EH (cell line): ENCODE results near the gene BRD3.

Experiments
- DNase-seq: peaks from one replicate; pipeline ENCODE4 v3.0.0-alpha.2; 2015; ENCODE audit warnings: low read depth

BRD3 gene

DNA sequence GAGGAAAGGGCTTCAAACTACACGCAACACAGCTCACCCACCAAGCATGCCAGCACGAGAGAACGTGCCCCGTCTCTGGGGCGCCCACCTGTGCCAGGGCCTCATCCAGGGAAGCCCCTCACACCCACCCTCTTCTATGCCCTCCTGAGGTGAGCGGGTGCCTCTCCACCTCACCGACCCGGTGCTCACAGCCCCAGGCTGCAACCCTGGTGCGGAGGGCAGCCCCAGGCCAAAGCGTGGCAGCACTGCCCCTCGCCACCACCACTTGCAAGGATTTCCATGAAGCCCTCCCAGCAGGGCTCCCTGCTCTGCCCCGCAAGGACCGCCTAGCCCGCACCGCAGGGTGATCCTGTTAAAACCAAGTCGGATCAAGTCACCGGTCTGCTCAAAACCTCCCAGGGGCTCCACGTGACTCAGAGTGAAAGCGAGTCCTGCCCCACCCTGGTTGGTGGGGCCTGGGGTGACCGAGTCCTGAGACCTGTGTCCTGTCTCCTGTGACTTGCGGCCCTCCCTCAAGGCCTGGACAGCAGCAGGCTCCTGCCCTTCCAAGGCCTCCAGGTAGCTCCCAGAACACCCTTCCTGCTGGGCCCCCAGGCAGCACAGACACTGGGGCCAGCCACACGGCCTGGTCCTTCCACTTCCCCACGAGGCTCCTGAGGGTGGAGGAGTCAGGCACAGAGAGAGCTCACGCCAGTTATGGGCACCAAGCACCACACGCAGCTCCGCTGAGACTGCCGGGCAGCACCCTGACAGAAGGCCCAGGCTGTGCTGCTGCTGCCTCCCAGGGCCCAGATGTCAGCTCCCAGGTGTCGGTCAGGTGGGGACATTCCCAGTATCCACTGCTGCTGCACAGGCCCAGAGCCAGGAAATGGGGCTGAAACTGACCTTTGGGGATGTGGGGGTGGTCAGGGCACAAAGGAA lies 12.7 kb downstream of the BRD3 start:
- no peak for DNase-seq

DNA sequence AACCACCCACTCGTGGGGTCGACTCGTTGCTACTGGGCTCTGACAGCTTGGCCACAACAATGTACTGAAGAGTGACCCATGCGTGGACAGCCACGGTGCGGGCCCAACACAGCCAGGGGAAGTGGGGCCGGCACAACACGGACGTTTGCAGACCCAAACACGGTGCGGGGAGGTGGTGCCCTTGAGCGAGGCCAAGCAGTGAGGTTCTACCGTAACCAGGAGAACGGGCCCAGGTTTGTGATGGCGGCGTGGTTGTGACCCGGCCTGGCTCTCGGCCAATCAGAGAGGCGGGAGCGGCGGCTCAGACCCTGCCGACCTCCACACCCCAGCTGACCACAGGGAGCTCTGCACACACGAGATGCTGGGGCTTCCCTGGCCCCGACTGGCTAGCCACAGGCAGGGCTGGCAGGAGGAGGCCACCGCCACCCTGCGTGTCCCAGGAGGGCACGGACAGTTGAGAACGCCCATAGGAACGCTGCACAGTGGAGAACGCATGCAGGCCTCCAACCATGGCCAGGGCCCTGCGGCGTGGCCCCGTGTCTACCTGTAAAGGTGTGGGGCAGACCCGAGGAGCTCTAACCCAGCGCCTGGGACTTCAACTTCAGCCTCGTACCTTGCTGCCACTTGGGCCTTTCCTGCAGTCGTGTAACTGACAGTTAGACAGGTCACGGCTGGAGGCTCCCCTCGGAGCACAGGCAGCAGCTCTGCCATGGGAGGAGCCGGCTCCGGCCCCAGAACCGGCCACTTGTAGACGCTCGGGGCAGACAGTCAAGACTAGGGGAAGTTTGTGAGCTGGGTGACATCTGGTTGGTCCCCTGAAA lies 13.7 kb downstream of the BRD3 start:
- DNase-seq, result no peak

DNA sequence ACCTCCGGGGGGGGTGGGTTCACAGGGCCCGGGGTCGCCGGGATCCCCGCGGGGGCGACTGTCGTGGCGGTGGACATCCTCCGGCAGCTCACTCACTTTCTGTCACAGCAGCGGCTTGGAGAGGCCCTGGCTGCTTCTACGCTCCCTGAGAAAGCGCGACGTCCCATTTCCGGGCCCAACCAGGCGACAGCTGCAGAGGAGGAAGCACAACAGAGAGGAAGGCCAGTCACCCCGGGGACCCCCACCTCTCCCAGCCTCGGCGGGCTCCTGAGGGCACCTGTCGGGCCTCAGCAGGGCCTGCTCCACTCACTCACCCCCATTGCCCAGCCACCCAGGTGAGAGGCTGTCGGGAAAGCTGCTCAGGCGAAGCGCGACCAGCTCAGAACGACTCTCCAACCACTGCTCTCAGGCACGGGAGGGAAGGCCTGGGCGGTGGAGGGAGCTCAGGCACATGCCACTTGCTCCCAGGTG lies 14.4 kb downstream of the BRD3 start:
- DNase-seq, result no peak

DNA sequence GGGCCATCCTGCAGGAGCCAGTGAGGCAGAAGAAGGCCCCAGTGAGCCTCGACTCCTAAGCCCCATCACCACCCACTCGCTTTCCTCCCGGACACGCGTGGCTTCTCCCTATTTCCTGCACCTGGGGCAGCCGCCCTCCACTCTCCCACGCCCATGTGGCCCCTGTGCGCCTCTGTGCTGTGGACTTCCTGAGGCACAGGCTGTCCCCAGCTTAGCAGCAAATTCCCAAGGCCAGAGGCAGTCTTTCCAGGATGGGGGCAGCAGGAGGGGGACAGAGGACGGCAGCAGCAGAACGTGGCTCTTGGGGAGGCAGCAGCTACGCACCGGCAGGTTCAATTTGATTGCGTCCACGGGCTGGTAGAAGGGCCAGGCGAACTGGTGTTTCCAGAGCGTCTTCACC lies 14.9 kb downstream of the BRD3 start:
- no peak for DNase-seq

DNA sequence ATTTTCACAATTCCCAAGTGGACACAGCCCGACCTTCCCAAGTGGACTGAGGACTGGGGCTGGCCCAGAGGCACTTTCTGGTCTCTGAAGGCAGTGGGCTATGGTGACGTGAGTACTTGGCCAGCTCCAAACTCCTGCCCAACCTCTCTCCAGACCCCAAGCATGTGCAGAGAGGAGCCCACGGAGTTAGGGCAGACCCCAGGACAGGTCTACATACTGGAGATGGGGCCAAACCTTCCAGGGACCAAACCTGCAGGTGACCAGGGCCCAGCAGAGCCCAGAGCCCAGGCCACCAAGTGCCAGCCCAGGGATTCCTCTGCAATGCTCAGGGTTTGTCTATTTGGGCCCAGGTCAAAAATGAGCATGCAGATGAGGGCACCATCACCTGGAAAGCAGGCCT lies 15.3 kb downstream of the BRD3 start:
- DNase-seq, result no peak

DNA sequence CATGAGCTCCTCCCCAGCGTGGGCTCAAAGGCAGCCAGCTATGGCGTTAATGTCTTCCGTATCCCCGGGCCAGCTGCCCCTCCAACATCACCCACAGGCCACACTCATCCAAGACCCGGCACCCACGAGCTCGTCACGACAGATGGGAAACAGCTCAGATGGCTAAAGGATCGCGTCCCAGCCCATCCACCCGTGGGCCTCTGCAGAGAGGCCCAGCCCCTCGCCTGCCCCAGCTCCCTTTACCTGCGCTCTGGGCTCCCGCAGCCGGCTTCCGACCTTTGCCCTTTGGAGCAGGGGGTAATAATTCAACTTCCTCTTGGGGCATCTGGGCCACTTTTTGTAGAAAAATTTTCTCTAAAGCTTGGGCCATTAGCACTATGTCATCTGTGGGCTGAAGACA lies 16.5 kb downstream of the BRD3 start:
- DNase-seq, result no peak

DNA sequence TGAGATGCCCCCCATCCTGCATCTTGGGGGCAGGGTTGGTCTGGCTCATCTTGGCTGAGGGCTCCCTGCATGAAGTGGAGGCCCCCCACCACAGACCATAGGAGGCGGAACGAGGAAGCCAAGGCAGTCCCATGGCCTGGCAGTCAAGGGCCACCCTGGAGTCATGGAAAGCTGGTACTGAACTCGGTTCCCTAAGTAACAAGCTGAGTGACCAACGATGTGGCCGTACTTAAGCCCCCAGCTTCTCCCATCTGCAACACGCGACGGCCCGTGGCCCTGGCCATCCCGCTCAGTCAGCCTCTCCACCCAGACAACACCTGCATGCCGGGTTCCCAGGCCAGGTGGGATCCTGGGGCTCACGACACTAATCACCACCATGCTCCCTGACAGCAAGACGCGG lies 17.1 kb downstream of the BRD3 start:
- no peak for DNase-seq

DNA sequence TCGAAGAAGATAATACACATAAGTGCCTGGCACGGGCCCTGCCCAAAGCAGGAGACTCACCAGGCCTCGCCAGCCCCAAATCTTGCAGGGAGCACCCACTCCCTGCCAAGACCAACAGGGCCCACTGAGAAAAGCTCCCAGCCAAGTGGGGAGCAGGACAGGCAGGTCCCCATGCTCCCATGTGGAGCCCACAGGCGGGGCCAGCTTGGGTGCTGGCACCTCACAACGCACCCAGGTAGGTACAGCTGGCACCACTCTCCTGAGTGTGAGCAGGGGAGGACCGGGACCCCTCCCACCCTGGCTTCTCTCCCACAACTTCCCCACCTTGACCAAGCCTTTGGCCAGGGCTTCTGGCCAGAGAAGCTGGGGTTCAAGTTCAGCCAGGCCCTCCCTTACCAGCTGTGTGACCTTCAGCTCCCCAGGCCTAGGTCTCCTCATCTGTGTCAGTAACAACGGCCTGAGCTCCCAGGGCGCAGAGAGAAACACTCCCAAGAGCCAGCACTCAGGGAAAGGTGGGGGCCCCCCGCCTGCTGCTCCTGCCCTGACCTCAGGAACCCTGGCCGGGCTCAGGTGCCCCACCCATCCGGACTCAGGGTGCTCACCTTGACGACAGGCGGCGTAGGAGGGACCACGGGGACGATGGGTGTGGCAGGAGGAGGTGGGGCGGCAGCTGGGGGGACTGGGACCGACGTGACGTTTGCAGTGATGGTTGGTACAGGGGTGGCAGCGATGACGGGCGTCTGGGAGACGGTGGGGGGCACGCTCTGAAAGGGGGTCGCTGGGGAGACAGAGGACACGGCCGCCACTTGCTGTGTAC lies 17.8 kb downstream of the BRD3 start:
- DNase-seq, result no peak

DNA sequence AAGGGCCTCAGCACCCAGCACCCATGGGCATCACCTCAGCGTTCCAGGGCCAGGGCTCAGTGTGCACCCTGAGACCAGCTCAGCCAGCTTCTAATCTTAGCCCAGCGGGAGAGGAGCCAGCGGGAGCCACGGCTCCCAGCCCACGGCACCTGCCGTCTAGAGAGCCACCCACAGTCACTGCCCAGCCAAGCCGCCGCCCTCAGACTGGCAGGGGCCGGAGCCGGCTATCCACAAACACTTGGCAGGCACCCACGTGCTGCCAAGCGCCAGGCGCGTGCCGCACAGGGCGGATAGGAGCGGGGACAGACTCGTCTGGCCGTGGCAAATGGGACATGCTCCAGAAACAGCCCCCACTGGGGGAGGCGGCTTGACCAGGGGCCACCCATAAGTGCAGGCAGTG lies 18.6 kb downstream of the BRD3 start:
- no peak for DNase-seq

DNA sequence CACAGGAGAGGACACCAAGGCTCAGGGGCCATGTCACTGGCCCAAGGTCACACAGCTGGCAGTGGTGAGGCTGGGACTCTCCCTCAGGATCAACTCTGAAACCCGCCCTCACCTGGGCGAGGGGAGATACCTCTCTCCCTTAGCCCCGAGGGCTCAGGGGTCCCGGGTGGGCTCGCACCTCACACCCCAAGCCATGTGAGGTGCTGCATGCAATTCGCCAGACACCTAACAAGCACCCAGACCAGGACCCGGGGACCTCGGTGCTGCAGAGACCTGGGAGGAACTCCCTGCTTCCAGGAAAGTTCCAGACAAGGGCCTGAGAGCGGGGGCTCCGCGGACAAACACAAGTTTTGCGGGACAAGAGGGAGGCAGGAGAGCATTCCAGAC lies 19.3 kb downstream of the BRD3 start:
- DNase-seq, result no peak

DNA sequence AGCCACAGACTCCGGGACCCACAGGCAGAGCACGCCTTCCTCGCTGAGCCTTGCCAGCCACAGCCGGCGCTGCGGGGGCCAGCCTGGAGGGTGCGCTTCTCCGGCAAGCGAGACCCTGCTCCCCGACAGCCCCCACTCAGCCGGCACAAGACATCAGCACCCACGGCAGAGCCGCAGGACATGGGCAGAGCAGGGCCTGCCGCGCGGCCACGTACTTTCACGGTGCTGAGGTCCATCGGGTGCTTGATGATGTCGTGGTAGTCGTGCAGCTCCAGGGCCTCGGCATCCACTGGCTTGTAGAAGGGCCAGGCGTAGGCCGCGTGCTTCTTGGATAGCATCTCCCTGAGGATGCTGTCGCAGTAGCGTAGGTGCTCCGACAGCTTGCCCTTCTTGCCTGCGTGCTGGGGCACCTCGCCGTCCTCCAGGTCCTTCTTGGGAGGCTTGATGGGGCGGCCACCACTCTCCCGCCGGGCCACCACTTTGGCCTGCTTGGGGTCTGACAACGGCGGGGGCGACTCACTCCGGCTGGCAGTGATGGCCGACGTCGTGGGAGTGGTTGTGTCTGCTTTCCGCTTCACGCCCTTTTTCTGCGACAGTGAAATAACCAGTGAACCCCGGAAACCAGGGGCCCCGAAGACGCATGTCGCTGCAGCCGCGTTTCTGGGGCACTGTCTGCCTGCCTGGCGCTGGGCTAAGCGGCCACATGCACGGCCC lies 19.8 kb downstream of the BRD3 start:
- DNase-seq, result no peak

DNA sequence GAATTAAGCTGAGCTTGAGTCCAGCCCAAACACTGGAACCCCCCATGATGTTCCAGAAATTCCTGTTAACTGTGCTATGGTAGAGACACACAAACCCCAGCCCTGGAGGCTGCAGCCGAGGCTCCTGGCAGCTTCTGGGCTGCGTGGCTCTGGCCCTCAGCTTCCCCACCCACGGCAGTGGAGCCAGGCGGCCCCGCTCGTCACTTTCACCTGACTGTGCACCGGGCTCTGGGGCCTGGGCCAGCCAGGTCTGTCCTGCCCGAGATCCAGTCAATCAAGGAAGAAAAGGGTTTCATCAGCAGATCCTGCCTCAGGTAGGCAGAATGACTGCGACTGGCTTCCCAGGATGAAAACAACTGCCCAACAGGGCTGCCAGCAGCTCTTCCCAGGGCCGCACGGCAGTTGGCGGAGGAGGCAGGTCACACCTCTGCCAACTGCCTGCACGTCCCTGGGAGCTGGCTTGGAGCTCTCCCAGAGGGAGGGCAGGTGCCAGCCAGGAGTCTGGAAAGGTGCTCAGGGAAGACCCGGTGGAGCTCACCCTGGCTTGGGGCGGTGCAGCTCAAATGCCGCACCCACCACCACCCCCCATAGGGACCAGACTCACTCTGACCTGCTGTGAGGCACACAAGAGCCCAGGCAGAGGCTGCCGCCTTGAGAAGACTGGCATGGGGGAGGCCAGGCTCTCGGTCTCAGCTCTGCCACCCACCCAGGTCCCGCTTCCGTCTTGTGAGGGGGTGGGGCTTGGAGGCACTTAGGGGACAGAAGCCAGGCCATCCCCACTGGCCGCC lies 20.7 kb downstream of the BRD3 start:
- no peak for DNase-seq

DNA sequence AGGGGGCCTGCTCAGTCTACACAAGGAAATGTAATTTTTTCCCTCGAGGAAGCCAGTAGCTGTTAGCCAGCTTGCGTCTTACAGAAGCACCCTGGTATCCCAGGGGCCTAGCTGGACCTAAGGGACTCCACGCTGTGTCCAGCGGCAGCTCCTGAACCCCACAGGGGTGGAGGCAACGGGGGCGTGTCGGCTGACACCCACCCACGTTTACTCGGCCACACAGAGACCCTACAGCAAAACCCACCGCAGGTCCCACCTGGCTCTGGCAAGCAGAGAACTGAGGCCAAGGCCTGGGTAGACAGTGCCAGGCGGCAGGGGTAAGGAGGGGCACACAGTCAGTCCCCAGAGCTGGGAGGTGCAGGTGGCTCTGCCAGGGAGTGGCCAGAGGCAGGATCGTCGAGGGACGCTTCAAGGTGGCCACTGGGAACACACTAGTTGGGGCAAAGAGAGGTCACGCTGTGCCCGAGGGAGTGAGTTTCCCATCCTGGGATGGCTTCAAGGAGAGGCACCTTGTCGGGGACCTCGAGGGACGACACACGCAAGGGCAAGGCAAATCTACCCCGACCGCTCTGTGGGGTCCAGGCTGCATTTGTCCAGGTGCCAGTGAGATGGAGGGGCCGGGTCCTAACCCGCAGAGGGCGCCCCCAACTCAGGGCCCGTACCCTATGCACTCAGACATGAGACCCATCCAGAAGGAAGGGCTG lies 21.8 kb downstream of the BRD3 start:
- DNase-seq, result no peak

DNA sequence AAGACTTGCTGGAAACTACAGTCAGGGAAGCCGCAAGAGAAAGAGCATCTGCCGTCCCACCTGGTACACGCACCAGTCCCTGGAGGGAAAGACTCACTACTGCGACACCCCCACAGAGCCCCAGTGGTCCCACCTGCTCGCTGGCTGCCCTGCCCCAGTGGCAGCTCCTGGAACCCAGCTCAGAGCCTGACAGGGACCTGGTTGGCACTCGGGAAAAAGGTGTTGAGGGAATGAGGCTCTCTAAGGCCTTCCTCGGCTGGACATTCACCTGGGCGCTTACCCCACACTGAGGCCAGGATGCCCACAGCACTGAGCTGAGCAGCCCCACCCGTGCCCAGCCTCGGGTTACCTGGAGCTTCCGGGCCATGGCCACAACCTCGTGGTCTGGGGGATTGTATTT lies 22.9 kb downstream of the BRD3 start:
- DNase-seq, result no peak

DNA sequence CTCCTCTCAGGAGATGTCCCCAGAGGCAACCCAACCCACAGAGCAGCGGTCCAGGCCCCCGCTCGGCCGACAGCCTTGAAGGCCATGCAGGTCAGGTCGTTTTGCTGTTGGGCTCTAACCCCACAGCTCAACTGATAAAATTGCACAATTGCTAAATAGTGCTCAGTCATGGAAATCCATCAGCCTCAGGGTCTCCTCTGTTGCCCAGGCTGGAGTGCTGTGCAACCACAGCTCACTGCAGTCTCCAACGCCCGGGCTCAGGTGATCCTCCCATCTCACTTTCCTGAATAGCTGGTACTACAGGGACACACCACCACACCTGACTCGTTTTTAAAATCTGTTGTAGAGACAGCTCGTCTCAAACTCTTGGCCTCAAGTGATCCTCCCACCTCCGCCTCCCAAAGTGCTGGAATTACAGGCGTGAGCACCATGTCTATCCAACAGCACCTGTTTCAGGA lies 24.3 kb downstream of the BRD3 start:
- no peak for DNase-seq

DNA sequence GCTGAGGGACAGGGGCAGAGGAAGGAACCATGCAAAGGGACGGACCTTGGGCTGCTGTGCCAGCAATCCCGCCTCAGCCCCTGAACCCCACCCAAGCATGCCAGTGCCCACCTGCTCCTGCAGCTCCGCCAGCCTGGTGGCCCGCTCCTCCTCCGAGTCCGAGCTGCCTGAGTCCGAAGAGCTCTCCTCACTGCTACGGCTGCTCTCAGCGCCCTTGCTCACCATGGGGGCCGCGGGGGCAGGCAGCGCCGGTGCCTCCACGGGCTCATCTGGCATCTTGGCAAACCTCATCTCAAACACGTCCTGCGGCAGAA lies 26.2 kb downstream of the BRD3 start:
- no peak for DNase-seq

DNA sequence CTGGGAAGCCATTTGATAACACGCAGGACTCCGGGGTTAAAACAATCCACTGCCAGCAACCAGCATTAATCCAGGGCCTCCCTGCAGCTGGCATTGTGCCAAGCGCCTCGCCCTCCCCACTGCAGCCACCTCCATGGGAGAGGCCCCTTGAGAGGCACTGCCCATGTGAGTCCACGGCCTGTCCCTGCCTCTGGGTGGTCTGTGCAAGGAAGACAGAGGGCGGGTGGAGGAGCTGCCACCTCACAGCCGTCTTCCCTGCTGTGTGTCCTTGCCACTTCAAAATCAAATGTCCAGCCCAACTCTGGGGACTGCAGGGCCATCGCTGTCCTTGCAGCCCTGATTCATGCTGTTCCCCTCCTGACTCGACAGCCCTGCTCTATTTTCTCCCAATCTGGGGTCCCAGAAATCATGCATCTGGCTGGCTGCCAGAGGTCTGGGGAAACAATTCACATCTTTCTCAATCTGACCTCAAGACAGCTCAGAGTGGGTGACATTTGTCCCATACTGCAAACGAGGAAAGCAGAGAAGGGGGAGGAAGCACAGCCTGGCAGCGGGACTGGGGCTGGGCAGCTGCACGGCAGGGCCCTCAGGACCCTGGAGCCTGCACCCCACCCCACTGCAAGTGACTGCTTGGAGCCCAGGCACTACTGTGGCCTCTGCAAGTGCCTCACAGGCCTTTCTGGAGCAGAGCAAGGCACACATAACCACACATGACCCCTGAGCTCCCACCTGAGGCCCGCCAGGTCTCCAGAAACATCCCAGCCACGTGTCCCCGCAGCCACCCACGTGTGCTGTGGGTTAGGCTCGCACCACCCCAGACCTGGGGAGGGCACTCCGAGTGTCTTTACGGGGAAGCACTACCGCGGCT lies 26.8 kb downstream of the BRD3 start:
- no peak for DNase-seq

DNA sequence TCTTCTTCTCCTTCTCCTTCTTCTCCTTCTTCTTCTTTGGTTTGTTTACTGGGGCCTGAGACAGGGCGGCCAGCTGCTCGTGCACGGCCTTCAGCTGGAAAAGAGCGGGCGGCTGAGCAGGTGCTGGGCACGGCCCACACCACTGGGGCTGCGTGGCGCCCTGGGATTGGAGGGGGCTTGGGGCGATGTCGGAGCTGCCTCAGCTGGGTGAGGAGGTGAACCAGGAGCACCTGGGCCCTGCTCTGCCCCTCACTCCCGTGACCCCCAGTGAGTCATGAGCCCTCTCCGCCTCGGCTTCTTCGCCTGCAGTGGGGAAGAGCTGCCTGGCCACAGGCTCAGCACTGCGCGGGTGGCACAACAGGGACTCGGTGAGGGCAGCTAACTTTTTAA lies 27.7 kb downstream of the BRD3 start:
- no peak for DNase-seq
